GM12878 (cell line): ENCODE results near the gene GRK5. TPM values are rescaled to one million over a fixed set of nuclear protein-coding genes. Genes with fewer than 3 reads are reported as not detected.

Experiments used
- ATAC-seq: fragments of 200-7000 bp; cut with Tn5 transposase; 3 replicates; pipeline ENCODE4 v1.9.1; 2020; ENCODE audit warnings: mild to moderate bottlenecking, moderate library complexity
- BruUV-seq: library from RNA; stranded (reverse); fragments of 400-500 nt; replicated peaks from 2 replicates; lab custom pipeline; 2021; lab: Mats Ljungman, UMichigan
- CTCF ChIA-PET: fragments of 300-600 bp; sonication (Branson Sonifier 250); formaldehyde crosslinking; extraction: SDS; loops from one replicate; lab custom pipeline; 2021; ENCODE audit warnings: inconsistent platforms; lab: Yijun Ruan, JAX
- POLR2A ChIA-PET: fragments of 350-600 bp; formaldehyde crosslinking; extraction: SDS; loops from one replicate; lab custom pipeline; 2021; ENCODE audit warnings: inconsistent platforms; lab: Charles Lee
- RAD21 ChIA-PET: fragments of 300-600 bp; sonication (Branson Sonifier 250); formaldehyde crosslinking; loops from one replicate; lab custom pipeline; 2023; ENCODE audit warnings: antibody characterized with exemption; ENCODE audit not compliant: unreplicated experiment; lab: Charles Lee
- SMC1A ChIA-PET: fragments of 300-600 bp; sonication (Branson Sonifier 250); formaldehyde crosslinking; loops from one replicate; lab custom pipeline; 2023; ENCODE audit not compliant: unreplicated experiment, uncharacterized antibody; lab: Charles Lee
- DNase-seq: peaks from one replicate; pipeline ENCODE4 v3.0.0-alpha.2; 2011; ENCODE audit warnings: low read depth, low spot score
- FAIRE-seq: peaks from 3 replicates; lab custom pipeline; 2011; peaks lifted over from hg19 to GRCh38; lab: Jason Lieb, UNC
- H2AFZ ChIP-seq: 2 replicates; pipeline ENCODE4 v1.6.0; 2011; ENCODE audit warnings: low read depth, low read length, control low read depth; ENCODE audit not compliant: control insufficient read depth
- H3K27ac ChIP-seq: 2 replicates; pipeline ENCODE4 v1.5.1; 2011; ENCODE audit warnings: control low read depth; ENCODE audit not compliant: control insufficient read depth, insufficient read depth
- H3K27me3 ChIP-seq, 2 experiments: replicated peaks in 1 of 2; 2 replicates each; pipeline versions ENCODE4 v1.6.0 to v1.6.1; 2011; ENCODE audit warnings: low read length in 1 of 2; ENCODE audit not compliant: control insufficient read depth in 2 of 2, insufficient read depth in 2 of 2
- H3K36me3 ChIP-seq, 2 experiments: 2 replicates each; pipeline ENCODE4 v1.5.1; 2011; ENCODE audit warnings: low read length in 1 of 2; ENCODE audit not compliant: control insufficient read depth in 2 of 2, insufficient read depth in 2 of 2
- H3K4me1 ChIP-seq: 2 replicates; pipeline ENCODE4 v1.6.1; 2011; ENCODE audit warnings: mild to moderate bottlenecking, low read length, moderate library complexity, mixed read lengths; ENCODE audit not compliant: control insufficient read depth, insufficient read depth
- H3K4me2 ChIP-seq: 2 replicates; pipeline ENCODE4 v1.6.0; 2011; ENCODE audit warnings: control low read depth; ENCODE audit not compliant: control insufficient read depth, insufficient read depth
- H3K4me3 ChIP-seq: fragments of 200-600 bp; sonication (generic); 2 replicates; pipeline ENCODE4 v1.5.1; 2016
- H3K79me2 ChIP-seq: 2 replicates; pipeline ENCODE4 v1.6.0; 2011; ENCODE audit warnings: low read length; ENCODE audit not compliant: control insufficient read depth, insufficient read depth
- H3K9ac ChIP-seq: 2 replicates; pipeline ENCODE4 v1.8.0; 2011; ENCODE audit warnings: low read length, control low read depth, mixed read lengths; ENCODE audit not compliant: control insufficient read depth, insufficient read depth
- H3K9me3 ChIP-seq: replicated peaks from 3 replicates; pipeline ENCODE4 v1.5.1; 2011; ENCODE audit warnings: mild to moderate bottlenecking, low read length; ENCODE audit not compliant: control insufficient read depth, insufficient read depth
- H4K20me1 ChIP-seq: 2 replicates; pipeline ENCODE4 v1.6.0; 2011; ENCODE audit not compliant: control insufficient read depth, insufficient read depth
- NFYA ChIP-seq: IDR thresholded peaks from 2 replicates; pipeline ENCODE4 v1.6.1; 2011; ENCODE audit warnings: low read depth, mild to moderate bottlenecking, low read length, improper control_type of control experiment, borderline replicate concordance
- POU2F2 ChIP-seq: IDR thresholded peaks from 3 replicates; pipeline ENCODE4 v1.6.1; 2011; ENCODE audit warnings: low read depth, mild to moderate bottlenecking, low read length, borderline replicate concordance
- RUNX3 ChIP-seq: IDR thresholded peaks from 2 replicates; pipeline ENCODE4 v1.6.1; 2012; ENCODE audit warnings: low read length, inconsistent platforms
- WGBS: methylation state at CpG from one replicate; pipeline ENCODE4 v1.1.6; 2016; ENCODE audit warnings: low lambda C conversion rate; ENCODE audit not compliant: insufficient replicate concordance, insufficient coverage; ENCODE audit errors: missing lambda C conversion rate; 5-methylcytosine and 5-hydroxymethylcytosine counted together
- in situ Hi-C: fragments of 300-500 bp; cut with MboI; formaldehyde crosslinking; loops from 9 replicates; pipeline ENCODE4 v1.14.3; 2018; ENCODE audit warnings: mixed read lengths
- intact Hi-C: fragments of 100-400 bp; cut with micrococcal nuclease; formaldehyde crosslinking; loops from one replicate; pipeline ENCODE4 v1.14.2; 2022; ENCODE audit not compliant: unreplicated experiment
- polyA plus RNA-seq, 11 experiments: library from polyadenylated mRNA; depleted of rRNA in 4 of 11; unstranded in 6 of 11; stranded (reverse) in 5 of 11; fragments of >200 nt; fragmentation: Nextera tagmentation in 4 of 11; fragmentation: Illumina TruSeq in 1 of 11; extraction: Ambion mirVana in 4 of 11; extraction: Trizol in 1 of 11; gene quantifications; 1 replicate in 1 of 11; 2 replicates in 10 of 11; pipeline versions ENCODE4 v1.2.1 to v1.2.3, GENCODE V29; 2011 to 2016; ENCODE audit warnings: inconsistent platforms in 2 of 11, missing spikeins in 2 of 11, low read depth in 1 of 11
- total RNA-seq, 4 experiments: library from RNA; depleted of rRNA in 3 of 4; stranded (reverse); fragments of >200 nt in 3 of 4; fragmentation: Illumina TruSeq in 1 of 4; extraction: Trizol in 1 of 4; gene quantifications; 2 replicates each; pipeline versions ENCODE4 v1.2.1 to v1.2.3, GENCODE V29; 2013 to 2021
- TF ChIP-seq, protein P1 (sequence below): fragments of 450-650 bp; IDR thresholded peaks from 2 replicates; pipeline ENCODE4 v1.6.1; 2017; ENCODE audit warnings: mild to moderate bottlenecking
- TF ChIP-seq, protein P2 (sequence below): fragments of 450-650 bp; IDR thresholded peaks from 2 replicates; pipeline ENCODE4 v1.6.1; 2017; ENCODE audit warnings: low read depth, mild to moderate bottlenecking, moderate library complexity
- TF ChIP-seq, protein P3 (sequence below): fragments of 450-650 bp; IDR thresholded peaks from 2 replicates; pipeline ENCODE4 v1.6.1; 2017; ENCODE audit warnings: mild to moderate bottlenecking, moderate library complexity

GRK5 gene
- total and polyA plus RNA-seq, 10 of the 15 experiments (the other 5 are each of a cell fraction or from before 2014, with no cell fraction given): 0.11 to 22.1 (median 10.0) TPM

DNA sequence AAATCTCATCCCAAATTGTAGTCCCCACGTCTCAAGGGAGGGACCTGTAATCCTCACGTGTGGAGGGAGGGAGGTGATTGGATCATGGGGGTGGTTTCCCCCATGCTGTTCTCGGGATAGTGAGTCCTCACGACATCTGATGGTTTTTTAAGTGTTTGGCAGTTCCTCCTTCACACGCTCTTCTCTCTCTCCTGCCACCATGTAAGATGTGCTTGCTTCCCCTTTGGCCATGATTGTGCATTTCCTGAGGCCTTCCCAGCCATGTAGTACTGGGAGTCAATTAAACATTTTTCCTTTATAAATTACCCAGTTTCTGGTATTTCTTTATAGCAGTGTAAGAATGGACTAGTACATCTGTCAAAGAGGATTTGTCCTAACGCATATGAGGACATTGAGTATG, 275.6 kb downstream of the GRK5 start (continued):
- no peak for TF ChIP-seq POU2F2

DNA sequence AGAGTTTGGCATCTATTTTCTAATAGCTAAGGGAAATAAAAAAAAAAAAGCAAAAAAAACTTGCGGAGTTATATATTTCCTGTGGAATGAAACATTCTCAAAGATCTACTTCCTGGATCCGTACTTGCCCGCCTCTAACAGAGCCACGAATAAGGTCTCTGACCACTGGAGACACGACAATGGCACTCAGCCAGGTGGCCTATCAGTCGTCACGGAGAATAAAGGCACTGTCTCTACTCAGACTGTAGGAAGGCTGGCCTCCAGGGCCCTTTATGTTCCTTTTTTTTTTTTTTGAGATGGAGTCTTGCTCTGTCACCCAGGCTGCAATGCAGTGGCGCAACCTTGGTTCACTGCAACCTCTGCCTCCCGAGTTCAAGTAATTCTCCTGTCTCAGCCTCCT, 276.5 kb downstream of the GRK5 start:
- ATAC-seq: no peak
- no peak for FAIRE-seq
- no TSS peak for BruUV-seq
- ChIA-PET CTCF (no interaction called here), POLR2A (no interaction called here), RAD21 (interaction anchor here (0.7 kb wide), 1 partner anchor 97 kb away, joined by 3 read pairs; no protein-coding TSS in a partner anchor), SMC1A (no interaction called here)
- Histone ChIP-seq H3K36me3 (no peaks in the 10 kb centered on the region), H2AFZ (no peak overlapping the region), H3K9me3 (no peaks in the 10 kb centered on the region), H3K27me3 (no peaks in the 10 kb centered on the region), H3K79me2 (no peaks in the 10 kb centered on the region), H4K20me1 (no peaks in the 10 kb centered on the region), H3K4me2 (no peak overlapping the region), H3K4me1 (peaks cover 5% of the 10 kb centered on the region), H3K9ac (no peak overlapping the region), H3K4me3 (no peak overlapping the region), H3K27ac (no peak overlapping the region)
- DNase-seq: no peak
- TF ChIP-seq, protein P1, sequence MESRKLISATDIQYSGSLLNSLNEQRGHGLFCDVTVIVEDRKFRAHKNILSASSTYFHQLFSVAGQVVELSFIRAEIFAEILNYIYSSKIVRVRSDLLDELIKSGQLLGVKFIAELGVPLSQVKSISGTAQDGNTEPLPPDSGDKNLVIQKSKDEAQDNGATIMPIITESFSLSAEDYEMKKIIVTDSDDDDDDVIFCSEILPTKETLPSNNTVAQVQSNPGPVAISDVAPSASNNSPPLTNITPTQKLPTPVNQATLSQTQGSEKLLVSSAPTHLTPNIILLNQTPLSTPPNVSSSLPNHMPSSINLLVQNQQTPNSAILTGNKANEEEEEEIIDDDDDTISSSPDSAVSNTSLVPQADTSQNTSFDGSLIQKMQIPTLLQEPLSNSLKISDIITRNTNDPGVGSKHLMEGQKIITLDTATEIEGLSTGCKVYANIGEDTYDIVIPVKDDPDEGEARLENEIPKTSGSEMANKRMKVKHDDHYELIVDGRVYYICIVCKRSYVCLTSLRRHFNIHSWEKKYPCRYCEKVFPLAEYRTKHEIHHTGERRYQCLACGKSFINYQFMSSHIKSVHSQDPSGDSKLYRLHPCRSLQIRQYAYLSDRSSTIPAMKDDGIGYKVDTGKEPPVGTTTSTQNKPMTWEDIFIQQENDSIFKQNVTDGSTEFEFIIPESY: no peak
- TF ChIP-seq RUNX3: no peak
- no peak for TF ChIP-seq NFYA
- TF ChIP-seq, protein P2, sequence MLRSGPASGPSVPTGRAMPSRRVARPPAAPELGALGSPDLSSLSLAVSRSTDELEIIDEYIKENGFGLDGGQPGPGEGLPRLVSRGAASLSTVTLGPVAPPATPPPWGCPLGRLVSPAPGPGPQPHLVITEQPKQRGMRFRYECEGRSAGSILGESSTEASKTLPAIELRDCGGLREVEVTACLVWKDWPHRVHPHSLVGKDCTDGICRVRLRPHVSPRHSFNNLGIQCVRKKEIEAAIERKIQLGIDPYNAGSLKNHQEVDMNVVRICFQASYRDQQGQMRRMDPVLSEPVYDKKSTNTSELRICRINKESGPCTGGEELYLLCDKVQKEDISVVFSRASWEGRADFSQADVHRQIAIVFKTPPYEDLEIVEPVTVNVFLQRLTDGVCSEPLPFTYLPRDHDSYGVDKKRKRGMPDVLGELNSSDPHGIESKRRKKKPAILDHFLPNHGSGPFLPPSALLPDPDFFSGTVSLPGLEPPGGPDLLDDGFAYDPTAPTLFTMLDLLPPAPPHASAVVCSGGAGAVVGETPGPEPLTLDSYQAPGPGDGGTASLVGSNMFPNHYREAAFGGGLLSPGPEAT: no peak
- TF ChIP-seq, protein P3, sequence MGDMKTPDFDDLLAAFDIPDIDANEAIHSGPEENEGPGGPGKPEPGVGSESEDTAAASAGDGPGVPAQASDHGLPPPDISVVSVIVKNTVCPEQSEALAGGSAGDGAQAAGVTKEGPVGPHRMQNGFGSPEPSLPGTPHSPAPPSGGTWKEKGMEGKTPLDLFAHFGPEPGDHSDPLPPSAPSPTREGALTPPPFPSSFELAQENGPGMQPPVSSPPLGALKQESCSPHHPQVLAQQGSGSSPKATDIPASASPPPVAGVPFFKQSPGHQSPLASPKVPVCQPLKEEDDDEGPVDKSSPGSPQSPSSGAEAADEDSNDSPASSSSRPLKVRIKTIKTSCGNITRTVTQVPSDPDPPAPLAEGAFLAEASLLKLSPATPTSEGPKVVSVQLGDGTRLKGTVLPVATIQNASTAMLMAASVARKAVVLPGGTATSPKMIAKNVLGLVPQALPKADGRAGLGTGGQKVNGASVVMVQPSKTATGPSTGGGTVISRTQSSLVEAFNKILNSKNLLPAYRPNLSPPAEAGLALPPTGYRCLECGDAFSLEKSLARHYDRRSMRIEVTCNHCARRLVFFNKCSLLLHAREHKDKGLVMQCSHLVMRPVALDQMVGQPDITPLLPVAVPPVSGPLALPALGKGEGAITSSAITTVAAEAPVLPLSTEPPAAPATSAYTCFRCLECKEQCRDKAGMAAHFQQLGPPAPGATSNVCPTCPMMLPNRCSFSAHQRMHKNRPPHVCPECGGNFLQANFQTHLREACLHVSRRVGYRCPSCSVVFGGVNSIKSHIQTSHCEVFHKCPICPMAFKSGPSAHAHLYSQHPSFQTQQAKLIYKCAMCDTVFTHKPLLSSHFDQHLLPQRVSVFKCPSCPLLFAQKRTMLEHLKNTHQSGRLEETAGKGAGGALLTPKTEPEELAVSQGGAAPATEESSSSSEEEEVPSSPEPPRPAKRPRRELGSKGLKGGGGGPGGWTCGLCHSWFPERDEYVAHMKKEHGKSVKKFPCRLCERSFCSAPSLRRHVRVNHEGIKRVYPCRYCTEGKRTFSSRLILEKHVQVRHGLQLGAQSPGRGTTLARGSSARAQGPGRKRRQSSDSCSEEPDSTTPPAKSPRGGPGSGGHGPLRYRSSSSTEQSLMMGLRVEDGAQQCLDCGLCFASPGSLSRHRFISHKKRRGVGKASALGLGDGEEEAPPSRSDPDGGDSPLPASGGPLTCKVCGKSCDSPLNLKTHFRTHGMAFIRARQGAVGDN: no peak
- in situ Hi-C loops: no loop called here
- intact Hi-C loops: no loop called here
- WGBS: 85% methylated on average over 9 of the region's 9 CpGs
